HepG2 (cell line): ENCODE measurements around the gene TRIM31. TPM values are rescaled to one million over a fixed set of nuclear protein-coding genes. Genes with fewer than 3 reads are reported as not detected.
A peak's percentile ranks its signal among the peaks of the same experiment; 100 is the strongest.

Source experiments
- ARNT ChIP-seq: fragments of 450-650 bp; IDR thresholded peaks from 2 replicates; pipeline ENCODE4 v1.6.1; 2017
- ATRX ChIP-seq: sonication (generic); formaldehyde crosslinking; IDR thresholded peaks from 2 replicates; pipeline ENCODE4 v1.4.0; 2020; ENCODE audit warnings: missing genetic modification reagents, borderline replicate concordance
- CHD4 ChIP-seq: fragments of 200-600 bp; sonication (generic); IDR thresholded peaks from 2 replicates; pipeline ENCODE4 v1.7.0; 2017; ENCODE audit warnings: mild to moderate bottlenecking, low read length, borderline replicate concordance
- CSRNP1 ChIP-seq: sonication (generic); formaldehyde crosslinking; IDR thresholded peaks from 2 replicates; pipeline ENCODE4 v1.8.1; 2023; ENCODE audit warnings: mild to moderate bottlenecking, missing genetic modification reagents
- HOXA3 ChIP-seq: sonication (generic); formaldehyde crosslinking; IDR thresholded peaks from 2 replicates; pipeline ENCODE4 v1.5.0; 2020; ENCODE audit warnings: missing genetic modification reagents
- KAT7 ChIP-seq: IDR thresholded peaks from 2 replicates; pipeline ENCODE4 v1.6.1; 2018; ENCODE audit warnings: borderline replicate concordance, missing compliant biosample characterization
- POLR2AphosphoS5 ChIP-seq: IDR thresholded peaks from 2 replicates; pipeline ENCODE4 v1.6.1; 2012; ENCODE audit warnings: low read depth, low read length
- RAD21 ChIP-seq: fragments of 450-650 bp; formaldehyde crosslinking; IDR thresholded peaks from 2 replicates; pipeline ENCODE4 v1.5.0; 2020; ENCODE audit warnings: mild to moderate bottlenecking
- RNF2 ChIP-seq: fragments of 450-650 bp; conservative IDR thresholded peaks from 2 replicates; pipeline ENCODE4 v1.6.1; 2016; ENCODE audit warnings: low read depth
- RXRB ChIP-seq: IDR thresholded peaks from 2 replicates; pipeline ENCODE4 v1.6.1; 2016; ENCODE audit warnings: borderline replicate concordance, missing genetic modification reagents, missing compliant biosample characterization
- TSC22D2 ChIP-seq: sonication (generic); formaldehyde crosslinking; IDR thresholded peaks from 2 replicates; pipeline ENCODE4 v1.5.1; 2020; ENCODE audit warnings: missing genetic modification reagents, mild to moderate bottlenecking, borderline replicate concordance
- ZBTB7B ChIP-seq: sonication (generic); formaldehyde crosslinking; IDR thresholded peaks from 2 replicates; pipeline ENCODE4 v1.4.0; 2020; ENCODE audit warnings: missing genetic modification reagents
- ZEB1 ChIP-seq: IDR thresholded peaks from 2 replicates; pipeline ENCODE4 v1.6.1; 2012; ENCODE audit warnings: mild to moderate bottlenecking, low read depth, inconsistent platforms; ENCODE audit not compliant: insufficient replicate concordance
- ZFP41 ChIP-seq: sonication (generic); formaldehyde crosslinking; IDR thresholded peaks from 2 replicates; pipeline ENCODE4 v1.4.0; 2020; ENCODE audit warnings: mild to moderate bottlenecking, missing genetic modification reagents, borderline replicate concordance
- ZHX2 ChIP-seq, 2 experiments: sonication (generic) in 1 of 2; formaldehyde crosslinking in 1 of 2; IDR thresholded peaks; 2 replicates each; pipeline versions ENCODE4 v1.6.1 to v1.9.0; 2014 to 2022; ENCODE audit warnings: antibody characterized with exemption in 1 of 2, borderline replicate concordance in 1 of 2, inconsistent platforms in 1 of 2, low read depth in 1 of 2, missing genetic modification reagents in 1 of 2
- ZNF547 ChIP-seq: sonication (generic); formaldehyde crosslinking; IDR thresholded peaks from 2 replicates; pipeline ENCODE4 v1.5.1; 2020; ENCODE audit warnings: mild to moderate bottlenecking, missing genetic modification reagents
- polyA plus RNA-seq, 8 experiments: library from polyadenylated mRNA; depleted of rRNA in 3 of 8; stranded (reverse) in 7 of 8; unstranded in 1 of 8; fragments of >200 nt; fragmentation: Illumina TruSeq in 4 of 8; extraction: Trizol in 4 of 8; gene quantifications; 2 replicates each; pipeline versions ENCODE4 v1.2.1 to v1.2.3, GENCODE V29; 2011 to 2016; ENCODE audit warnings: low read depth in 4 of 8, missing spikeins in 1 of 8, mixed read lengths in 1 of 8; ENCODE audit not compliant: insufficient read depth in 1 of 8
- total RNA-seq, 5 experiments: library from RNA; depleted of rRNA; stranded (reverse); fragments of >200 nt; fragmentation: Illumina TruSeq; extraction: Trizol; gene quantifications; 2 replicates each; pipeline ENCODE4 v1.2.3, GENCODE V29; 2016; ENCODE audit warnings: low read depth in 1 of 5
- TF ChIP-seq, protein P1 (sequence below): sonication (generic); formaldehyde crosslinking; IDR thresholded peaks from 2 replicates; pipeline ENCODE4 v1.5.0; 2020; ENCODE audit warnings: missing genetic modification reagents
- TF ChIP-seq, protein P2 (sequence below): sonication (generic); formaldehyde crosslinking; IDR thresholded peaks from 2 replicates; pipeline ENCODE4 v1.5.1; 2020; ENCODE audit warnings: missing genetic modification reagents, mild to moderate bottlenecking, borderline replicate concordance
- TF ChIP-seq, protein P3 (sequence below): IDR thresholded peaks from 2 replicates; pipeline ENCODE4 v1.6.1; 2016; ENCODE audit warnings: missing genetic modification reagents, missing compliant biosample characterization

TRIM31 gene
- total and polyA plus RNA-seq, 2 of the 13 experiments (the other 11 are each of a cell fraction or from before 2014, with no cell fraction given) = 0.13 to 0.51 TPM

DNA sequence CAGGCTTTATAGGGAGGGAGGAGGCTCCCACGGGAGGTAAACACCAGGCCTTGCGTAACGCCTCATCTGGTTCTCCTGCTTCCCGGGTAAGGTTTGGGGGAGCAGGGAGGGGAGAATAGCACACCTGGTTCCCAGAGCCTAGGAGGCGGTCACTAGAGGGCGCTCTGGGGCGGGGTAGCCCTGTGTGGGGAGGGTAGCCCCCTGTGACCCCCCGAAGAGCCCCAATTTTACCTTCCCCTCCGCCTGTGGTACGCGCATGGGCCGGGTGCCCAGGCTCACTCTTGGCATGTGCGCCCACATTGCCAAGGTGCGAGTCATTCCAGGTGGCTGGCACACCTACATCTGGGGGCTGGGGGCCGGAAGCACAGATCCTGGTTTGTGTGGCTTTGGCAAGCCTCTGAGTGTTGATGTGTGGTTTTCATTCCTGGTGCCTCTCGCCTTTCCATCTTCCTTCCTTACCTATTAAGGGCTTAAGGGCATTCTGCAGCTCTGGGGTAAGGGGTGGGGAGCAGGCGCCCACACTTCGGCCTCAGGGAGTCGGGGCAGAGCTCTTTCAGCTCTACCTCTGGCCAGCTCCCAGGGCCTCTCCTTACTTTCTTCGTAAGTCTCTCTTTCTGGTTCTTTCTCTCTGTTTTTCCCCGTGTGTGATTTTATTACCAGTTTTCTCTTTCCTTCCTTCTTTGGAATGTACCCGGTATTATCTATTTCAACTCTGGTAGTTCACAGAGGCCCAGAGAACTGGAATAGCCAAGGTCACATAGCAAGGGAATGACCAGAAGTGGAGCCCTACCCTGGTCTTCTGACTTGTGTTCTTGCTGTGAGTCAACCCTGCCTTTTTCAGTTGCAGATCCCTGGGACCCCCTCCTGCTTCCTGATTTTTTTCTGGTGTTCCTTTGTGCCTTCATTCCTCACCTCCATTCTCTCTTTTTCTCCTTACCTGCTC, 36.8 kb downstream of the TRIM31 start (continued):
- TF ChIP-seq ZHX2 (IDR thresholded peaks at IDR 0.05; ENCODE audit: low read depth) (no peak), ZHX2 (CRISPR knock-in tag; IDR thresholded peaks at IDR 0.05; ENCODE audit: borderline replicate concordance) (no peak), RNF2 (no peak), POLR2AphosphoS5 (no peak), ATRX (CRISPR knock-in tag) (no peak), ARNT (no peak), CHD4 (no peak), CSRNP1 (0 out of 2 replicates have a peak, but pooled peaks have one; percentile 17), HOXA3 (CRISPR knock-in tag) (peak; percentile 23; the same call in 1 of the 2 replicates), RAD21 (CRISPR knock-in tag) (peak; percentile 40; the same call in 1 of the 2 replicates), TSC22D2 (CRISPR knock-in tag) (no peak), ZBTB7B (CRISPR knock-in tag) (peak; percentile 62), ZFP41 (CRISPR knock-in tag) (no peak), KAT7 (CRISPR knock-in tag) (peak; percentile 7; the same call in 1 of the 2 replicates), ZNF547 (CRISPR knock-in tag) (no peak), RXRB (0 out of 2 replicates have a peak, but pooled peaks have one; percentile 9), ZEB1 (peak; percentile 84)
- TF ChIP-seq, protein P1, sequence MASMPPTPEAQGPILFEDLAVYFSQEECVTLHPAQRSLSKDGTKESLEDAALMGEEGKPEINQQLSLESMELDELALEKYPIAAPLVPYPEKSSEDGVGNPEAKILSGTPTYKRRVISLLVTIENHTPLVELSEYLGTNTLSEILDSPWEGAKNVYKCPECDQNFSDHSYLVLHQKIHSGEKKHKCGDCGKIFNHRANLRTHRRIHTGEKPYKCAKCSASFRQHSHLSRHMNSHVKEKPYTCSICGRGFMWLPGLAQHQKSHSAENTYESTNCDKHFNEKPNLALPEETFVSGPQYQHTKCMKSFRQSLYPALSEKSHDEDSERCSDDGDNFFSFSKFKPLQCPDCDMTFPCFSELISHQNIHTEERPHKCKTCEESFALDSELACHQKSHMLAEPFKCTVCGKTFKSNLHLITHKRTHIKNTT (CRISPR knock-in tag) = no peak
- TF ChIP-seq, protein P2, sequence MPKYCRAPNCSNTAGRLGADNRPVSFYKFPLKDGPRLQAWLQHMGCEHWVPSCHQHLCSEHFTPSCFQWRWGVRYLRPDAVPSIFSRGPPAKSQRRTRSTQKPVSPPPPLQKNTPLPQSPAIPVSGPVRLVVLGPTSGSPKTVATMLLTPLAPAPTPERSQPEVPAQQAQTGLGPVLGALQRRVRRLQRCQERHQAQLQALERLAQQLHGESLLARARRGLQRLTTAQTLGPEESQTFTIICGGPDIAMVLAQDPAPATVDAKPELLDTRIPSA = no peak
- TF ChIP-seq, protein P3, sequence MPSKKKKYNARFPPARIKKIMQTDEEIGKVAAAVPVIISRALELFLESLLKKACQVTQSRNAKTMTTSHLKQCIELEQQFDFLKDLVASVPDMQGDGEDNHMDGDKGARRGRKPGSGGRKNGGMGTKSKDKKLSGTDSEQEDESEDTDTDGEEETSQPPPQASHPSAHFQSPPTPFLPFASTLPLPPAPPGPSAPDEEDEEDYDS (CRISPR knock-in tag) = no peak; the same call in 1 of the 2 replicates
